AG10803 (cell line): ENCODE measurements around the gene GLRA3.

Experiments
- DNase-seq: peaks from one replicate; pipeline ENCODE4 v3.0.0; 2010; ENCODE audit warnings: low read depth
- H3K4me3 ChIP-seq: 2 replicates; pipeline ENCODE4 v1.5.1; 2011; ENCODE audit warnings: mild to moderate bottlenecking, low read length, control low read depth
- CTCF ChIP-seq: conservative IDR thresholded peaks from 2 replicates; pipeline ENCODE4 v1.5.1; 2011; ENCODE audit warnings: mild to moderate bottlenecking, low read length, control low read depth, inconsistent platforms

Gene GLRA3

GRCh38 chr4:174595141-174595929 lies 233.7 kb downstream of the GLRA3 start:
- DNase-seq = no peak
- TF ChIP-seq CTCF = no peak
- H3K4me3 ChIP-seq = no peak overlapping the region

- DNase-seq = no peak
- H3K4me3 ChIP-seq = no peak overlapping the region
- no peak for TF ChIP-seq CTCF
Observed at GRCh38 chr4:174593701-174594100, 235.3 kb downstream of the GLRA3 start.

- no peak for TF ChIP-seq CTCF
- peak; percentile 67 for DNase-seq
- no peak overlapping the region for H3K4me3 ChIP-seq
Observed at GRCh38 chr4:174592985-174593335, 236.1 kb downstream of the GLRA3 start.

- no peak for TF ChIP-seq CTCF
- DNase-seq = no peak
- no peak overlapping the region for H3K4me3 ChIP-seq
Observed at GRCh38 chr4:174592256-174592984, 236.6 kb downstream of the GLRA3 start.

- H3K4me3 ChIP-seq = no peak overlapping the region
- TF ChIP-seq CTCF = no peak
- no peak for DNase-seq
Observed at GRCh38 chr4:174591243-174592021, 237.6 kb downstream of the GLRA3 start.

- TF ChIP-seq CTCF = no peak
- H3K4me3 ChIP-seq = no peak overlapping the region
- no peak for DNase-seq
Observed at GRCh38 chr4:174590336-174590735, 238.7 kb downstream of the GLRA3 start.
